Sigmoid colon (tissue), 7 donors: ENCODE data around the gene CNMD. TPM values are rescaled to one million over a fixed set of nuclear protein-coding genes. Genes with fewer than 3 reads are reported as not detected.

Experiments used
- DNase-seq: peaks from one replicate; pipeline ENCODE4 v3.0.0-alpha.2; 2019
- H3K27ac ChIP-seq, 4 donors: fragments of 200-600 bp; sonication (generic); one replicate each; pipeline ENCODE4 v1.5.1; 2016 to 2019; ENCODE audit warnings: mild to moderate bottlenecking in 1 of 4
- H3K27me3 ChIP-seq, 3 donors: fragments of 200-600 bp; sonication (generic); one replicate each; pipeline ENCODE4 v1.5.1; 2019; ENCODE audit warnings: mild to moderate bottlenecking in 1 of 3
- H3K36me3 ChIP-seq, 4 donors: fragments of 200-600 bp; sonication (generic); one replicate each; pipeline ENCODE4 v1.5.1; 2016 to 2019
- H3K4me1 ChIP-seq, 4 donors: fragments of 200-600 bp; sonication (generic); one replicate each; pipeline ENCODE4 v1.5.1; 2017 to 2019
- H3K4me3 ChIP-seq, 4 donors: fragments of 200-600 bp; sonication (generic); one replicate each; pipeline ENCODE4 v1.5.1; 2017 to 2019; ENCODE audit warnings: mild to moderate bottlenecking in 2 of 4, moderate library complexity in 1 of 4
- H3K9me3 ChIP-seq, 4 donors: fragments of 200-600 bp in 3 of 4; sonication (generic) in 3 of 4; one replicate each; pipeline versions ENCODE4 v1.5.1 to v1.6.1; 2013 to 2019
- CTCF ChIP-seq, 4 experiments: fragments of 450-650 bp in 3 of 4; fragments of 200-600 bp in 1 of 4; IDR thresholded peaks; one replicate each; pipeline ENCODE4 v1.5.1; 2016 to 2019; ENCODE audit warnings: antibody characterized with exemption in 4 of 4, mild to moderate bottlenecking in 3 of 4, moderate library complexity in 2 of 4
- EP300 ChIP-seq, 4 donors: sonication (generic); formaldehyde crosslinking; IDR thresholded peaks; one replicate each; pipeline ENCODE4 v1.6.1; 2017; ENCODE audit warnings: antibody characterized with exemption in 4 of 4
- POLR2A ChIP-seq, 2 donors: fragments of 450-650 bp; IDR thresholded peaks; one replicate each; pipeline ENCODE4 v1.6.1; 2016; ENCODE audit warnings: antibody characterized with exemption in 2 of 2, mild to moderate bottlenecking in 2 of 2, moderate library complexity in 2 of 2
- POLR2AphosphoS5 ChIP-seq, 4 donors: sonication (generic); formaldehyde crosslinking; IDR thresholded peaks; one replicate each; pipeline ENCODE4 v1.6.1; 2017; ENCODE audit warnings: antibody characterized with exemption in 4 of 4
- WGBS, 2 donors: extraction: QIAGEN DNeasy Blood & Tissue Kit; methylation state at CpG; one replicate each; pipeline ENCODE4 v1.1.7; 2013; 5-methylcytosine and 5-hydroxymethylcytosine counted together
- intact Hi-C: fragments of 100-400 bp; cut with DNase I; formaldehyde crosslinking; loops from one replicate; pipeline ENCODE4 v1.15.1; 2023
- polyA plus RNA-seq, 3 donors: library from polyadenylated mRNA; stranded (reverse); fragments of 200-250 nt; gene quantifications; one replicate each; pipeline ENCODE4 v1.2.3, GENCODE V29; 2013
- total RNA-seq, 4 donors: library from RNA; depleted of rRNA; stranded (reverse); fragments of >200 nt; gene quantifications; one replicate each; pipeline ENCODE4 v1.1.0, GENCODE V29; 2016
- donor health status: healthy with polysubstance abuse.
- donor health status: Bipolar disorder and iron deficiency.
- donor health status: healthy.

Gene CNMD
- total and polyA plus RNA-seq, 7 donors, result 0.10 TPM; not detected in 6

- Histone ChIP-seq H3K27me3 (peaks cover 0 to 2% (median 0%) of the 10 kb centered on the region in 3 donors), H3K27ac (no peak overlapping the region), H3K36me3 (no peaks in the 10 kb centered on the region), H3K4me1 (no peaks in the 10 kb centered on the region), H3K4me3 (no peak overlapping the region), H3K9me3 (no peaks in the 10 kb centered on the region)
- DNase-seq, result no peak
- intact Hi-C loops, result no loop called here
- TF ChIP-seq POLR2AphosphoS5 (IDR thresholded peaks at IDR 0.05), result no peak
- no peak for TF ChIP-seq POLR2A (IDR thresholded peaks at IDR 0.05)
- TF ChIP-seq CTCF (IDR thresholded peaks at IDR 0.05), result no peak
- no peak for TF ChIP-seq EP300 (IDR thresholded peaks at IDR 0.05)
- WGBS, 2 donors, result 51 to 81% methylated on average over 5 of the region's 5 CpGs
Measured at GRCh38 chr13:52785739-52786138, 46.1 kb upstream of the CNMD start.

- Histone ChIP-seq H3K27ac (no peak overlapping the region), H3K36me3 (no peaks in the 10 kb centered on the region), H3K4me1 (no peaks in the 10 kb centered on the region), H3K4me3 (no peak overlapping the region), H3K27me3 (peaks cover 0 to under 1% (median 0%) of the 10 kb centered on the region in 3 donors), H3K9me3 (no peaks in the 10 kb centered on the region)
- DNase-seq, result no peak
- TF ChIP-seq POLR2A (IDR thresholded peaks at IDR 0.05) (no peak), EP300 (IDR thresholded peaks at IDR 0.05) (no peak), POLR2AphosphoS5 (IDR thresholded peaks at IDR 0.05) (no peak), CTCF (IDR thresholded peaks at IDR 0.05) (no peak)
- intact Hi-C loops, result no loop called here
- WGBS, 2 donors, result 78 to 86% methylated on average over 6 of the region's 6 CpGs
Measured at GRCh38 chr13:52784591-52785340, 45.1 kb upstream of the CNMD start.

GRCh38 chr13:52783943-52784342, 44.3 kb upstream of the CNMD start:
- no peak for TF ChIP-seq POLR2A (IDR thresholded peaks at IDR 0.05)
- no peak for TF ChIP-seq EP300 (IDR thresholded peaks at IDR 0.05)
- TF ChIP-seq CTCF (IDR thresholded peaks at IDR 0.05), result no peak
- no peak for TF ChIP-seq POLR2AphosphoS5 (IDR thresholded peaks at IDR 0.05)
- no peaks in the 10 kb centered on the region for H3K4me1 ChIP-seq
- H3K27me3 ChIP-seq, result no peaks in the 10 kb centered on the region
- no peaks in the 10 kb centered on the region for H3K36me3 ChIP-seq
- DNase-seq, result no peak
- H3K9me3 ChIP-seq, result no peaks in the 10 kb centered on the region
- no peak overlapping the region for H3K4me3 ChIP-seq
- H3K27ac ChIP-seq, result no peak overlapping the region
- intact Hi-C loops, result no loop called here

- H3K36me3 ChIP-seq, result no peaks in the 10 kb centered on the region
- no peaks in the 10 kb centered on the region for H3K4me1 ChIP-seq
- H3K27ac ChIP-seq, result no peak overlapping the region
- H3K27me3 ChIP-seq, result no peaks in the 10 kb centered on the region
- WGBS, 2 donors, result 80 to 87% methylated on average over 9 of the region's 9 CpGs
- no peak overlapping the region for H3K4me3 ChIP-seq
- H3K9me3 ChIP-seq, result no peaks in the 10 kb centered on the region
- DNase-seq, result no peak
- intact Hi-C loops, result no loop called here
- TF ChIP-seq POLR2AphosphoS5 (IDR thresholded peaks at IDR 0.05), result no peak
- TF ChIP-seq POLR2A (IDR thresholded peaks at IDR 0.05), result no peak
- no peak for TF ChIP-seq CTCF (IDR thresholded peaks at IDR 0.05)
- no peak for TF ChIP-seq EP300 (IDR thresholded peaks at IDR 0.05)
Measured at GRCh38 chr13:52782471-52783448, 43.1 kb upstream of the CNMD start.
